Spleen (tissue), 11 donors: Measurements from ENCODE around the gene CDKN1C. TPM values are rescaled to one million over a fixed set of nuclear protein-coding genes. Genes with fewer than 3 reads are reported as not detected.

Experiments
- DNase-seq: peaks from one replicate; pipeline ENCODE4 v3.0.0-alpha.2; 2020
- H3K27ac ChIP-seq, 8 donors: fragments of 200-600 bp; sonication (generic) in 7 of 8; 1 replicate in 4 of 8; 2 replicates in 4 of 8; pipeline versions ENCODE4 v1.5.0 to v1.8.0; 2016 to 2021; ENCODE audit warnings: inconsistent platforms in 4 of 8, mild to moderate bottlenecking in 4 of 8, moderate library complexity in 1 of 8
- H3K27me3 ChIP-seq, 7 donors: fragments of 200-600 bp; sonication (generic) in 6 of 7; replicated peaks in 1 of 7; 1 replicate in 4 of 7; 2 replicates in 3 of 7; pipeline versions ENCODE4 v1.5.0 to v1.8.0; 2016 to 2021; ENCODE audit warnings: inconsistent platforms in 3 of 7, mild to moderate bottlenecking in 1 of 7
- H3K36me3 ChIP-seq, 6 donors: fragments of 200-600 bp; sonication (generic) in 5 of 6; 1 replicate in 4 of 6; 2 replicates in 2 of 6; pipeline versions ENCODE4 v1.5.0 to v1.8.0; 2016 to 2021; ENCODE audit warnings: inconsistent platforms in 2 of 6
- H3K4me1 ChIP-seq, 6 donors: fragments of 200-600 bp; sonication (generic) in 5 of 6; 1 replicate in 3 of 6; 2 replicates in 3 of 6; pipeline versions ENCODE4 v1.5.0 to v1.8.0; 2016 to 2021; ENCODE audit warnings: inconsistent platforms in 3 of 6
- H3K4me3 ChIP-seq, 8 donors: fragments of 200-600 bp; sonication (generic) in 7 of 8; 1 replicate in 4 of 8; 2 replicates in 4 of 8; pipeline versions ENCODE4 v1.5.0 to v1.8.0; 2016 to 2021; ENCODE audit warnings: inconsistent platforms in 4 of 8, mild to moderate bottlenecking in 4 of 8, moderate library complexity in 2 of 8
- H3K9me3 ChIP-seq, 8 donors: fragments of 200-600 bp; sonication (generic) in 7 of 8; 1 replicate in 4 of 8; 2 replicates in 4 of 8; pipeline versions ENCODE4 v1.5.0 to v1.8.0; 2016 to 2021; ENCODE audit warnings: inconsistent platforms in 4 of 8
- POLR2A ChIP-seq, 3 donors: fragments of 450-650 bp; IDR thresholded peaks; one replicate each; pipeline ENCODE4 v1.5.1; 2017; ENCODE audit warnings: antibody characterized with exemption in 3 of 3, mild to moderate bottlenecking in 1 of 3
- POLR2AphosphoS5 ChIP-seq, 3 donors: sonication (generic); formaldehyde crosslinking; IDR thresholded peaks; one replicate each; pipeline ENCODE4 v1.5.1; 2017; ENCODE audit warnings: antibody characterized with exemption in 3 of 3
- WGBS, 5 donors: extraction: QIAGEN DNeasy Blood & Tissue Kit in 3 of 5; methylation state at CpG; one replicate each; pipeline versions ENCODE4 v1.1.5 to v1.1.7; 2013 to 2018; 5-methylcytosine and 5-hydroxymethylcytosine counted together
- intact Hi-C: fragments of 100-400 bp; cut with DNase I; formaldehyde crosslinking; loops from one replicate; pipeline ENCODE4 v1.15.0; 2023; ENCODE audit warnings: low total_unique reads
- polyA plus RNA-seq, 3 donors: library from polyadenylated mRNA; stranded (reverse); fragments of 200-250 nt; gene quantifications; one replicate each; pipeline ENCODE4 v1.2.1, GENCODE V29; 2013
- total RNA-seq, 7 donors: library from RNA; depleted of rRNA in 3 of 7; stranded (reverse); fragments of >200 nt in 3 of 7; fragmentation: NEBNext Ultra II Directional in 4 of 7; extraction: Animal tissue kit (Norgen Biotek cat#: 25700) in 4 of 7; gene quantifications; one replicate each; pipeline versions ENCODE4 v1.1.0 to v1.2.1, GENCODE V29; 2016 to 2021
- TF ChIP-seq, protein P1 (sequence below), 11 experiments: fragments of 200-600 bp in 7 of 11; fragments of 450-650 bp in 4 of 11; sonication (generic) in 4 of 11; IDR thresholded peaks in 8 of 11; conservative IDR thresholded peaks in 3 of 11; 1 replicate in 7 of 11; 2 replicates in 4 of 11; pipeline versions ENCODE4 v1.4.0 to v1.8.0; 2016 to 2021; ENCODE audit warnings: antibody characterized with exemption in 11 of 11, inconsistent platforms in 4 of 11, mild to moderate bottlenecking in 1 of 11
- donor health status: healthy with polysubstance abuse.
- donor health status: DM: no; HTN: no; CAD: no; lungs with moderate emphysema.
- donor health status: DM: no; HTN: no; CAD: no.
- donor health status: Bipolar disorder and iron deficiency.
- donor health status: healthy.
- donor health status: DM: no; HTN: no; CAD: no.
- donor health status: DM: yes; HTN: yes; CAD: no.

Gene CDKN1C
- total and polyA plus RNA-seq, 10 donors, result 5.4 to 40.4 (median 14.2) TPM

DNA sequence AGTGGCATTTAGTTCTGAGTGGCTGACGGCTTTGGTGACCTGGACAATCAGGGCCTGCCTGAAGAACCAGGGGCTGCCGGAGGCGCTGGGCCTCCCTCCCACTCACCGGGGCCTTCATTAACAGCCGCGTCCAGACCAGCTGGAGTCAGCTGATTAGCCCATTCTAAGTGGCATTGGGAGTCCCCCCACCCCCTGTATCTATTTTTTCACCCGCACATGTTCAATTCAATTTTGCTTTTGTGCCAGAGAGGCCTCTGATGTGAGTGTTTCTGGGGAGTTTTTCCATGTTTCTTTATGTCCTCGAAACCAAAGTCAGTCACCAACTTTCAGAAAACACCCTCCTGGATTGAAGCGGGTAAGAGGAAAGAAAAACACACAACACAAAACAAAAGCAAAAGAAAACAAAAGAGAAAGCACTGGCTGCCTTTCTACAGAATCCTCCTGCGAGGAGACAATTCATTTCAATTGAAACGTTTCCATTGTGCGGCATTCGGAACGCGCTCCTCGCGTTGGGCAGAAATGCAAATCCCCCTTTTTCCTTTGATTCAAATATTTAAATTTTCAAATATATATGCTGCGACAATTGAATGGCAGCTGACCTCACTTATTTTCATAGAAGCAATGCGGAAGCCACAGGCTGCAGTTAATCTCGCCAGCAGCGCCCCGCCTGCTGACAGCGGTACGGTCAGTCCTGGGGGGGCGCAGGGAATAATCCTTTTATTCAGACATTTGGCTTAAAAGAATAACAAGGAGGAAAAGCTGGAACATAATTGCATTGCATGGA is 17.7 kb downstream of the CDKN1C start:
- peaks cover 0 to 50% (median 18%) of the 10 kb centered on the region in 6 donors for H3K4me1 ChIP-seq
- H3K27ac ChIP-seq, result no peak overlapping the region
- no peak for DNase-seq
- no peak for TF ChIP-seq POLR2A (IDR thresholded peaks at IDR 0.05)
- TF ChIP-seq, protein P1, sequence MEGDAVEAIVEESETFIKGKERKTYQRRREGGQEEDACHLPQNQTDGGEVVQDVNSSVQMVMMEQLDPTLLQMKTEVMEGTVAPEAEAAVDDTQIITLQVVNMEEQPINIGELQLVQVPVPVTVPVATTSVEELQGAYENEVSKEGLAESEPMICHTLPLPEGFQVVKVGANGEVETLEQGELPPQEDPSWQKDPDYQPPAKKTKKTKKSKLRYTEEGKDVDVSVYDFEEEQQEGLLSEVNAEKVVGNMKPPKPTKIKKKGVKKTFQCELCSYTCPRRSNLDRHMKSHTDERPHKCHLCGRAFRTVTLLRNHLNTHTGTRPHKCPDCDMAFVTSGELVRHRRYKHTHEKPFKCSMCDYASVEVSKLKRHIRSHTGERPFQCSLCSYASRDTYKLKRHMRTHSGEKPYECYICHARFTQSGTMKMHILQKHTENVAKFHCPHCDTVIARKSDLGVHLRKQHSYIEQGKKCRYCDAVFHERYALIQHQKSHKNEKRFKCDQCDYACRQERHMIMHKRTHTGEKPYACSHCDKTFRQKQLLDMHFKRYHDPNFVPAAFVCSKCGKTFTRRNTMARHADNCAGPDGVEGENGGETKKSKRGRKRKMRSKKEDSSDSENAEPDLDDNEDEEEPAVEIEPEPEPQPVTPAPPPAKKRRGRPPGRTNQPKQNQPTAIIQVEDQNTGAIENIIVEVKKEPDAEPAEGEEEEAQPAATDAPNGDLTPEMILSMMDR (IDR thresholded peaks at IDR 0.05 in 8 of 11, conservative IDR thresholded peaks at IDR 0.05 in 3 of 11), result no peak
- 40 to 52% (median 40%) methylated on average over 25 of the region's 25 CpGs for WGBS, 5 donors
- H3K36me3 ChIP-seq, result no peaks in the 10 kb centered on the region
- peak overlapping the region; percentile 6 to 54 (median 18) for H3K4me3 ChIP-seq
- intact Hi-C loops, result no loop called here
- H3K27me3 ChIP-seq, result peaks cover 0 to 86% (median 38%) of the 10 kb centered on the region in 7 donors
- H3K9me3 ChIP-seq, result peaks cover 0 to 4% (median 0%) of the 10 kb centered on the region in 8 donors

DNA sequence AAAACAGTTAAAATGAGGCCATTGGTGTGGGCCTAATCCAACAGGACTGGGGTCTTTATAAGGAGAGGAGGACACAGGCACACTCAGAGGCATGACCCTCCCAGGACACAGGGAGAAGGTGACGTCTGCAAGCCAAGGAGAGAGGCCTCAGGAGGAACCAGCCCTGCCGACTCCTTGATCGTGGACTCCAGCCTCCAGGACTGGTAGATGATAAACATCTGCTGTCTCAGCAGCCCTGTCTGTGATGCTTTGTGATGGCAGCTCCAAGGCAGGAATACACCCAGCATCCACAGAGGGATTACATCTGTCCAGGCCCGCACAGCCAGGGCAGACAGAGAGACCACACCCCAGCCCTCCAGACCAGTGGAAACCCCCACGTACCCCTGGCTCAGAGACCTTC is 18.4 kb downstream of the CDKN1C start:
- Histone ChIP-seq H3K27me3 (peaks cover 0 to 87% (median 46%) of the 10 kb centered on the region in 7 donors), H3K4me1 (peaks cover 0 to 58% (median 23%) of the 10 kb centered on the region in 6 donors), H3K27ac (no peak overlapping the region), H3K4me3 (no peak overlapping the region), H3K9me3 (peaks cover 0 to 4% (median 0%) of the 10 kb centered on the region in 8 donors), H3K36me3 (no peaks in the 10 kb centered on the region)
- 78 to 100% (median 90%) methylated on average over 2 to 5 of the region's 5 CpGs for WGBS, 5 donors
- no peak for DNase-seq
- intact Hi-C loops, result no loop called here
- no peak for TF ChIP-seq POLR2AphosphoS5 (IDR thresholded peaks at IDR 0.05)
- TF ChIP-seq POLR2A (IDR thresholded peaks at IDR 0.05), result no peak

DNA sequence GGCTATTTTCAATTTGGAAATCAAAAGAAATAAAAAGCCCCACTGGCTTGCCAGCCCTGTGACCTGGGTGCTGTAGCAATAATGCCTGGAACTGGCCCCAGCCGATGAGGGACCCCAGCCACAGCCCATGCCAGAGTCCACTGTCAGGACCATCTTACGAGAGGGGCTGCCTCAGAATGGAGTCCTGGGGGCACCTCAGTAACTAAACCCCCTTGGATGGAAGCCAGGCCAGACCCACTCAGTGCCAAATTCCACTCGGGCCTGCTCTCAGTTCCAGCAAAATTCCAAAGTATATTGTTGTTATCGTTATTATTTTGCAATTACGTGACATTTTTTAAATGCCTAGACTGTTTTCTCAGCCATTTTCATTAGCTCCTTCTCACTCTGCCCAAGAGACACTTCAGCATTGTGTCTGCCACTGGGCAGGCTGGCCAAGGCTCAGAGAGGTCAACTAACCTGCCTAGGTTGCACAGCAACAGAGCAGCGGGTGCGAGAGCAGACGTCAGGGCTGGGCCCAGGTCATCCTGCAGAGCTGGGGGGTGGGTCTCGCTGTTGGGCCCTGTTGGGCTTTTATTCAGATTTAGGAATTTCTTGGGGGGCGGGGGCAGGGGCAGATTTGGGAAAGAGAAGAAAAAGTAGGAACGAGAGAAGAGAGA is 19.5 kb downstream of the CDKN1C start:
- TF ChIP-seq POLR2A (IDR thresholded peaks at IDR 0.05) (no peak), POLR2AphosphoS5 (IDR thresholded peaks at IDR 0.05) (no peak)
- TF ChIP-seq, protein P1 (IDR thresholded peaks at IDR 0.05 in 8 of 11, conservative IDR thresholded peaks at IDR 0.05 in 3 of 11), result no peak
- WGBS, 5 donors, result 89 to 94% (median 91%) methylated on average over 11 of the region's 11 CpGs
- no peak overlapping the region for H3K4me3 ChIP-seq
- H3K4me1 ChIP-seq, result peaks cover 0 to 51% (median 18%) of the 10 kb centered on the region in 6 donors
- intact Hi-C loops, result no loop called here
- H3K27ac ChIP-seq, result no peak overlapping the region
- H3K27me3 ChIP-seq, result peaks cover 0 to 88% (median 52%) of the 10 kb centered on the region in 7 donors
- no peak for DNase-seq
- H3K36me3 ChIP-seq, result no peaks in the 10 kb centered on the region
- peaks cover 0 to 4% (median 0%) of the 10 kb centered on the region in 8 donors for H3K9me3 ChIP-seq

DNA sequence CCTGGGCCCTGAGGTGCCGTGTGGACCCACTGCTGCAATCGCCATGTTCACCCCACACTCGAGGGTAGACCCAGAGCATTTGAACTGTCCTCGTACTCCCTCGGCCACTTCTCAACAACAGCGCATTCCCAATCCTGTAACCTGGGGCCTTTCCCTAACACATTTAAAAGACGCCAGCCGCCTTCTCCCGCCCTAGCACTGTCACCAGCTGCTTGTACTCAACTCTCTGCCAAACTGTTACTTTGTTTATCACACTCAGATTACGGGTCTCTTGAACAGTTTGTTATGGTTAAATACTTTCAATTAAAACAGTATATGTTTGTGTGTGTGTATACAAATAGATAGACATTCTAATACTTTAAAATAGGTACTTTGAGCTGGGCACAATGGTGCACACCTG is 20.7 kb downstream of the CDKN1C start:
- 88 to 95% (median 90%) methylated on average over 10 of the region's 10 CpGs for whole genome bisulfite sequencing, 5 donors
- Histone ChIP-seq H3K27ac (no peak overlapping the region), H3K4me3 (no peak overlapping the region), H3K36me3 (no peaks in the 10 kb centered on the region), H3K4me1 (peaks cover 0 to 39% (median 14%) of the 10 kb centered on the region in 6 donors), H3K9me3 (peaks cover 0 to 4% (median 0%) of the 10 kb centered on the region in 8 donors), H3K27me3 (peaks cover 0 to 88% (median 41%) of the 10 kb centered on the region in 7 donors)
- TF ChIP-seq, protein P1 (IDR thresholded peaks at IDR 0.05 in 8 of 11, conservative IDR thresholded peaks at IDR 0.05 in 3 of 11), result no peak
- TF ChIP-seq POLR2A (IDR thresholded peaks at IDR 0.05) (no peak), POLR2AphosphoS5 (IDR thresholded peaks at IDR 0.05) (no peak)
- intact Hi-C loops, result no loop called here
- no peak for DNase-seq
